Kidney tubule cell (primary cell): ENCODE measurements around the gene INPPL1.

ENCODE experiments used
- DNase-seq: peaks from one replicate; pipeline ENCODE4 v3.0.0-alpha.2; 2018; ENCODE audit warnings: low spot score

The INPPL1 gene

DNA sequence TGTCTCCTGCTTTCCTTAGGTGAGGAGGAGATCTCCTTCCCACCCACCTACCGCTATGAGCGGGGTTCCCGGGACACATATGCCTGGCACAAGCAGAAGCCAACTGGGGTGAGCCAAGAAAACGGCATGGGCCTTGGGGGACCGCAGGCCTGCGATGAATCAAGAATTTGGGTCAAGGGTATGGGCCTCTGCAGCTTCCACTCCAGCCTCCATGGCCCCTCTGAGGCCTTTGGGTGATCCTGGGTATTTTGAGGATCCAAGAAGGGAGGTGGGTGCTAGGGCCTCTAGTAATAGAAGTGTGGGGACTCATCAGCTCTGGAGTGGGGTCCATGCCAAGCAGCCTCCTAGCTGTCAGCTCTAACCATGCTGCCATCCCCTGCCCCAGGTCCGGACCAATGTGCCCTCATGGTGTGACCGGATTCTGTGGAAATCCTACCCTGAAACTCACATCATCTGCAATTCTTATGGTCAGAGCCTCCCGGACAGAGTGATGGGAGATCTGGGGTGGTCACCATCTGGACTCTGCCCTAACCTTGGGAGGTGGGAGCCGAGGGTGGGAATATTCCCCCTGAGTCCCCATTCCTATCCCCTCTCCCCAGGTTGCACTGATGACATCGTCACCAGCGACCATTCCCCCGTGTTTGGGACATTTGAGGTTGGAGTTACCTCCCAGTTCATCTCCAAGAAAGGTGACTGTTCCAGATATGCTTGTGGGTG, 8.6 kb downstream of the INPPL1 start:
- DNase-seq = no peak

DNA sequence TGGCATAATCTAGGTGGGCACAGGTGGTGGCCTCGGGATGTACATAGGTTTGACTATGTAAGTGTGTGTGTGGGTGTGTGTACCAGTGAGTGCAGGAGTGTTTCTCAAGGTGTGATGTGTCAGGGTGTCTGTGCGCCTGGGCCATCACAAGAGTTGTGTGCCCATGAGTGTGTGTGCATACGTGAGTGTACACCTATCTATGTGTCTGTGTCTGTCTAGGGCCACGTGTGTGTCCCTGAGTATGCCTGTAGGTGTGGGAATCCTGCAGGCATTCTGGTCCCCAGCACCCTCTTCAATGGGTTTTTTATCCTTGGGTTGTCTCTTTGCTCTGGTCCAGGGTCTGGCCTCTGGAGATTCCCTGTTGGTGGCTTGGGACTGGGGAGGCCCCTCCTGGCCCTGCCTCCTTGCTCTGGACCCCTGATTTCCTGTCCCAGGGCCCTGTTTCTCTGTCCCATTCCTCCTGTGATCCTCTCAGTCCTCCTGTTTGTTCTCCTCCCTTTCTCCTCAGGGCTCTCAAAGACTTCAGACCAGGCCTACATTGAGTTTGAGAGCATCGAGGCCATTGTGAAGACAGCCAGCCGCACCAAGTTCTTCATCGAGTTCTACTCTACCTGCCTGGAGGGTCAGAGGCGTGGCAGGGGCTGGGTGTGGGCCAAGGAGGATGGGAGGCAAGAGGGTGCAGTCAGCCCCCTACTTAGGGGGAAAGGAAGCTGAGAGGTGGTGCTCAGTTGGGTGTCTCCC, 9.4 kb downstream of the INPPL1 start:
- DNase-seq = no peak

DNA sequence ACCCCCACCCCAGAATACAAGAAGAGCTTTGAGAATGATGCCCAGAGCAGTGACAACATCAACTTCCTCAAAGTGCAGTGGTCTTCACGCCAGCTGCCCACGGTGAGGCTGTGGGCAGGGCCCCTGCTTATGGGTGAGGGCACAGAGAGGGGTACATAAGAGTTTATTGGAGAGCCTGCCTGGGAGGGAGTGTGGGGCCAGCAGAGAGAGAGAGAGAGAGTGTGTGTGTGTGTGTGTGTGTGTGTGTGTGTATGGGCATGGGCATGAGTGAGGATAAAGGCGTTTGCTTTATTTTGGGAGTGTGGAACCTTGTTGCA, 9.9 kb downstream of the INPPL1 start:
- no peak for DNase-seq

DNA sequence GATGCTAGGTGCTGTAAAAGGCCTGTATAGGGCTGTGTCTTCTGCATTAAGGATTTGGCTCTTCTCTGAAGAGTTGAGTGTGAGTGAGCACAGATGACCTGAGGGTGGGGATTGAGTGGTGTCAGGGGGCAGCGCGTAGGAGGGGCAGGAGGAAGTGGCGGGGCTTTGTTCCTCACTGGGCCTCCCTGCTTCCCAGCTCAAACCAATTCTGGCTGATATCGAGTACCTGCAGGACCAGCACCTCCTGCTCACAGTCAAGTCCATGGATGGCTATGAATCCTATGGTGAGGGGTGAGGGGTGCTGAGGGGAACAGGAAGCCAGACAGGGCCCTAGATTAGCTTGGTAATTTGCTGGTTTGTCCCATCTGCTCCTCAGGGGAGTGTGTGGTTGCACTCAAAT, 10.4 kb downstream of the INPPL1 start:
- DNase-seq = no peak

DNA sequence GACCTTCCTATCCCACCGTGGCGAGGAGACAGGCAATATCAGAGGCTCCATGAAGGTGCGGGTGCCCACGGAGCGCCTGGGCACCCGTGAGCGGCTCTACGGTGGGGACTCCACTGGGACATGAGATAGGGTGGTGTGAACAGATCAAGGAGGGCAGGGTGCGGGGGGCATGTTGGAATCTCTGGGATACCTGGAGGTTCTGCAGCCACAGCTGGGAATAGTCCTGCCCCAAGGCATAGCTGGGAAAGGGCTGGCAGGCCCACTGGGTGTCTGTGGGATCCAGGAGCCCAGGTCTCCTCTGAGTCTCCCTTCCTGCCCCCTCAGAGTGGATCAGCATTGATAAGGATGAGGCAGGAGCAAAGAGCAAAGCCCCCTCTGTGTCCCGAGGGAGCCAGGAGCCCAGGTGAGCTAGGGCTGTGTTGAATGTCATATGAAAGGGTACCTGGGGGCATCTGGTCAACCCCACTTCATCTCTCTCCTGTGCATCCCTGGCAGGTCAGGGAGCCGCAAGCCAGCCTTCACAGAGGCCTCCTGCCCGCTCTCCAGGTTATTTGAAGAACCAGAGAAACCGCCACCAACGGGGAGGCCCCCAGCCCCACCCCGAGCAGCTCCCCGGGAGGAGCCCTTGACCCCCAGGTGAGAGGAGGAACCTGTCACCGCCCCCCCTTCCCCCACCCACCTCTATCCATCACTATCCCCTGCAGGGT, 10.9 kb downstream of the INPPL1 start:
- no peak for DNase-seq

DNA sequence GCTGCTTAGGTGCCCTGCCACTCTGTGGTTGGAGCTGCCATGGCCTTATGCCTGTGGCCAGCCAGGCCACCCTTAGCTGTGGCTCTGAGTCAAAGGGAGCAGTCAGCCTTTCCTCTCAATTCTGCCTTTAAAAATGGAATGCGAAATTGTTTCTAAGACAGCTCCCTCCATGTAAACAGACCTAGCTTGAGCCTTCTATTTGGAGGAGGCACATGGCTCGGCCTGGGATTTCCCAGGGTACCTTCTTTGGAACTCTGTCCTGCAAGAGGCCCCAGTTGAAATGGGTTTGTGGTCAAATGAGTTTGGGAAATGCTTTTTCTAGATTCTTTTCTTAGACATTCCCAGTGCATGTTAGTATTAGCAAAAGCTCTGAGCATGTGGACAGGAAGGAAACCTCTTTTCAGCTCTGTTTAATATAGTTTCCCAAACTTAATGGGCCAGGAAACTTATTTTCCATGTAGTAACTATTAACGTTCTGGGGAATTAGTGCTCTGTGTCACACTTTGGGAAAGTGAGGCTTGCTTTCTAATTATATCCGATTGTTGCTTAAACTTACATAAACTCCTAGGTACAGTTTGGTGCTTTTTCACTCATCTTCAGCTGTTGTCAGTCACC, 11.6 kb downstream of the INPPL1 start:
- DNase-seq = no peak

DNA sequence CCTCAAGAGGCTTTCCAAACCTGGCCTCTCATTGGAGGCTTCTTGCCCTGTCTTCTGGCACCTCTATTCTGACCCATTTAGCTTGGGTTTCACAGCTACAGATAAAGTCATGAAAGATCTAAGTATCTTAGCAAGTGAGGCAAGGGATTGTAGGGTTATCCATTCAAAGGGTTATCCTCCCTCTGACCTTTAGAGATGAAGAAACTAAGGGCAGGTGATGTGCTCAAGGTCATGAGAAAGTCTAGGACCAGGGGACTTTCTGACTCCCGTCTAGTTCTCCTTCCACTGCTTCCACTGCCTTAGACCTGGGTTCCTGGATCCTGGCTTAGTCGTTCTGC, 12.2 kb downstream of the INPPL1 start:
- no peak for DNase-seq

DNA sequence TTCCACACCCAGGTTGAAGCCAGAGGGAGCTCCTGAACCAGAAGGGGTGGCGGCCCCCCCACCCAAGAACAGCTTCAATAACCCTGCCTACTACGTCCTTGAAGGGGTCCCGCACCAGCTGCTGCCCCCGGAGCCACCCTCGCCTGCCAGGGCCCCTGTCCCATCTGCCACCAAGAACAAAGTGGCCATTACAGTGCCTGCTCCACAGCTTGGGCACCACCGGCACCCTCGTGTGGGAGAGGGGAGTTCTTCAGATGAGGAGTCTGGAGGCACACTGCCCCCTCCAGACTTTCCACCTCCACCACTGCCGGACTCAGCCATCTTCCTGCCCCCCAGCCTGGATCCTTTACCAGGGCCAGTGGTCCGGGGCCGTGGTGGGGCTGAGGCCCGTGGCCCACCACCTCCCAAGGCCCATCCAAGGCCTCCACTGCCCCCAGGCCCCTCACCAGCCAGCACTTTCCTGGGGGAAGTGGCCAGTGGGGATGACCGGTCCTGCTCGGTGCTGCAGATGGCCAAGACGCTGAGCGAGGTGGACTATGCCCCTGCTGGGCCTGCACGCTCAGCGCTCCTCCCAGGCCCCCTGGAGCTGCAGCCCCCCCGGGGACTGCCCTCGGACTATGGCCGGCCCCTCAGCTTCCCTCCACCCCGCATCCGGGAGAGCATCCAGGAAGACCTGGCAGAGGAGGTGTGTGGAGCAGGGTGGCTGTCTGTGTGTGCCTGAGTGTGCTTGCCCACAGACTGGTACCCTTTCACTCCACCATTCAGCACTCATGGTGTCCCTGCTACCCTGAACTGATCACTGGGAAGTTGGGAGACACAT, 12.8 kb downstream of the INPPL1 start:
- DNase-seq = no peak

DNA sequence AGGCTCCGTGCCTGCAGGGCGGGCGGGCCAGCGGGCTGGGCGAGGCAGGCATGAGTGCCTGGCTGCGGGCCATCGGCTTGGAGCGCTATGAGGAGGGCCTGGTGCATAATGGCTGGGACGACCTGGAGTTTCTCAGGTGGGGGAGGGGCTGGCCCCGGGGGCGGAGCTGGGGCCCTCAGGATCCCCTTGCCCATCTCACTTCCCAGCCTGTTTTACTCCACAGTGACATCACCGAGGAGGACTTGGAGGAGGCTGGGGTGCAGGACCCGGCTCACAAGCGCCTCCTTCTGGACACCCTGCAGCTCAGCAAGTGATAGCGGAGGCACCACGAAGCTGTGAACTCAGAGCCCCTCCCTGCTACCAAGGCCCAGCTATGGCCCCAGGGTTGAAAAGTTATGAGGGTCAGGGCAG, 13.5 kb downstream of the INPPL1 start:
- DNase-seq = peak; percentile 66

DNA sequence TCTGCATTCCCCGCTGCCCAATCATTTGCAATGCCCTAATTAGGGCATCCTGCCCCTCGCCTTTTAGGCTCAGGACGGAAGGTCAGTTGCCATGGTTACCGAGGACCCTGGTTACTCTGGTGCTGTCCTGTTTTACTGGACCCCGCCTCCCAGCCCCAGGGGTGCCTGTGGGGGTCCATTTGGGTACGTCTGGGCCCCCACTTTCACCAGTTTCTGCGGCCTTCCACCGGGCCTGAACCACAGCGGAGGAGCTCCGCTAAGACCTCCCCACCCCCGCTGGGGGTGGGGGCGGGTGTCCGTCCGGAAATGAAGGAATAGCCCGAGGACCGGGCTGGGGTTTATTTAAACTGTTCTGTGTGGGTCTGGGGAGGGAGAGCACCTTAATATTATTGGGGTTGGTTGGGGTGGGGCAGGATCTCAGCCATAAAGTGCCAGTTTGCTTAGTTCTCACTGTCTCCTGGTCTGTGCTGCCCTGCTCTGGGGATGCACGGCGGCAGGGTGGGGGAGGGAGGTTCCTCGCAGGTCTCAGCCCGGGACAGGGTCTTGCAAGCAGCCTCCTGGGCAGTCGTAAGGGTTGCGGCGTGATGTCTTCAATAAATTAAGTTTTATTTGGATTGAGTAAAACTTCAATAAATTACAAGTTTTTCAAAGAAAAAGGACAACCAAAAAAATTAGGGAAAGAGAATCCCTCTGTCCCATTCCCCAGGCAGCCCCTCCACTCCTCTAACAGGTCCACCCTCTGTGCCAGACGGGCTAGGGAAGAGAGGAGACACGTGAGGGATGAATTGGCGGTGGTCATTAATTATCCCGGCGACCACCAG, 14.1 kb downstream of the INPPL1 start:
- no peak for DNase-seq

DNA sequence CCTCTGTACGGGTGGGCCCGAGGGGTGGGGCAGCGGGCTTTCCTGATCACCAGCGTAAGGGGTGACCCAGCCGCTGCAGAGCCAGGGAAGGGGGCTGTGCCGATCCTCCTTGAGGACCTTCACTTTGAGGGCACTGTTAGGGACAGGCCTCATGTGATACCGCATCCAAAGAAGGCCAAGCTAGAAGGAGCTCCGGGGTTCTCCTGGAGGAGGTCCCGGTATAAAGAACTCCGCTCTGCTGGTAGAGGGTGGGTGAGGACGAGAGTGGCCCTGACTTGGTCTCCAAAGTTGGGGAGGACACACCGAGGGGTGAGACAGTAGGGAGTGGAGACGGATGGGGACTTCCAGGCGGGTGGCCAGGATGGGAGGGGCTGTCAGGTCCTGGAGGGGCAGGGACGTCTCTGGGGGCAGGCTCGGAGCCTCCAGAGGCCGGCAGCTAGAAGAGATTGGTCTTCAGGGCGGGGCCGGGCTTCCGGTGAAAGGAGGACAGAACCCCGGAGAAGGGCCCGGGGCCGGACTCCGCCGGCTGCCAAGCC, 14.8 kb downstream of the INPPL1 start:
- DNase-seq = peak; percentile 64

DNA sequence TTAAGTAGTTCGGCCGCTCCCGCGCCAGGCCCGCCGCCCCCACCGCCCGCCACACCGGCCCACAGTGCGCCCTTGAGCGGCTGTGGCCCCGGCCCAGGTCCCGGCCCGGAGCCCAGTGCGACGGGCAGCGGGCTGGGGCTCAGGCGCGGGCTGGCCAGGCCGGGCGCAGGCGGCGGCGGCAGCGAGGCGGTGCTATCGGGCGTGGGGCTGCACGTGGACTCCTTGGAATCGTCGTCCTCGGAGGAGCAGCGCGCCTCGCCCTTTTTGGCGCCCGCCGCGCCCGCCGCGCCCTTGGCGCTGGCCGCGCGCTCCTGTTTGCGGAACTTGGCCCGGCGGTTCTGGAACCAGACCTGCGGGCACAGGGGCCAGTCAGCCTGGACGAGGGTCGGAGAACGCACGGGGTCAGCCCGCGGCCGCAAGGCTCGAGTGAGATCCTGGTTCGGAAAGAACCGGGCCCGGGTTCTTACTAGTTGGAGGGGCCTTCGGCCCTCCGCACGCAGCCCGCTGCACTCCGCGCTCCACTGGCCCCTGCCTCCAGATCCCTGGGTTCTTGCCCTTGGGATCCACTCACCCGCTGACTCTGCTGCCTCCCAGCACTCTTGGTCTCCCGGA, 15.4 kb downstream of the INPPL1 start:
- DNase-seq = no peak

DNA sequence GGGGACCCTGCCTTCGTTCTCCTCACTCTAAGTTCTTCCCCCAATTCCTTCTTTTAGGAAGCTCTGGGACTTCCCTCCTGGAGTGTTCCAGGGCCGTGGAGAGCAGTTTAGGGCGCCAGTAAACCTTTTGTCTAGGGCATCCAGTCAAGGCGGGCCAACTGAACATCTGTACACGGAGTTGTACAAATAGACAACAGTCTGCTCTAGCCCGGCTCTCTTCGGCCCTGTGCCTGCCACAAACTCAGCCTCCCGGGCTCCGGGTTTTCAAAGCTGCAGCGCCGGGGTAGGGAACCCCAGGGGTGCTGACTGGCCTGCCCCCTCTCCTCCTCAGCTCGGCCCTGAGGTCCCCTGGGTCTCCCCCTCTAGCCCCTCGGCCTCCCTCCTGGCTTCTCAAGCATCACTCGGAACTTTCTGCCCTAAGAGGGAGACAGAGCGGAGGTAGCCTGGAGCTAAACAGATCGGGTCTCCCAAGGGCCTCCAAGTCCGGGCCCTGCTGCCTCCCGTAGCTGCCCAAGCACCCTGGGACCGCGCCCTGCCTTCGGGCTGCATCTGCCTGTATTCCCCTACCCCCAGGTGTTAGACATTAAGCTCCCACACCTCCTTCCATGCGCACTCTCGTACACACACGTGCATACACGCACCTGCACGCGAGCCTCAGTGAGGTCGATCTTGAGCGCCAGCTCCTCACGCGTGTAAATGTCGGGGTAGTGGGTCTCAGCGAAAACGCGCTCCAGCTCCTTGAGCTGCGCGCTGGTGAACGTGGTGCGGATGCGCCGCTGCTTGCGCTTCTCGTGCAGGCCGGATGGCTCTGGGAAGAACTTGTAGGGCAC, 16.1 kb downstream of the INPPL1 start:
- peak; percentile 8 for DNase-seq

DNA sequence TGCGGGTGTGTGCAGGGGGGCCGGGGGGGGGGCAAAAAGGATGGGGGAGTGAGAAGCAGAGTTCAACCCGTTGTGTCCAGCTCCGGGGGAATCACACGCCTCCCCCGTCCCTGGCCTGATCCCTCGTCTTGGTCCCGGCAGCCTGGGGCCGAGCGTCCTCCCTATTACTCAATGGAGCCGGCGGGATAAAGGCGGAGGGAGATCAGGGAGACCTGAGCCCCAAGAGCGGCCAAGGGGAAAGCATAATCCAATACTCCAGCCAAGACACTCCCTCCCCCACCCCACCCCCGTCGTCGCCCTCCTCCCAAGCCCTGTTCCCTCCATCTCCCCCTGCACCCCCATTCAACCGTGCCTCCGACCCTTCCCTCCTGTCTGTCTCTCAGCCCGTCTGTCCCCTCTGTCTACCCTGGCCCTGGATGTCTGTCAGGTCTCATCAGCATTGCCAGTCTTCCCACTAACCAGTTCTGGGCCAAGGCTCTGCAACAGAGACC, 16.8 kb downstream of the INPPL1 start:
- DNase-seq = no peak

DNA sequence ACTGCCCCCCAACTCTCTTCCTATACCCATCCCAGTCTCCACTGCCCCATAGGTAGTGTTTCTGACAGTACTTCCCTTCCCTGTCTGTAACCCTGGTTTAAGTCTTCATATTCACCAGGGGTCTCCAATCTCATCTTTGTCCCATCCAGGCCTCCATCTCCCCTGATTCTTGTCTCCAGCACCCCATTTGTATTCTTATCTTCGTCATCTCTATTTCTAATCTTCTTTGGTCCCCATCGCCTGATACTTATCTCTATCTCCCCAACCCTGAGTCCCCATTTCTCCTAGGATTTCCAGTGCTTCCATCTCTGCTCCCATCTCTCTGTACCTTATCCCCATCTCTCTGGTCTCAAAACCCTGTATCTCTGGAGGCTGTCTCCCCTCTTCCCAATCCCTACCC, 17.6 kb downstream of the INPPL1 start:
- no peak for DNase-seq

DNA sequence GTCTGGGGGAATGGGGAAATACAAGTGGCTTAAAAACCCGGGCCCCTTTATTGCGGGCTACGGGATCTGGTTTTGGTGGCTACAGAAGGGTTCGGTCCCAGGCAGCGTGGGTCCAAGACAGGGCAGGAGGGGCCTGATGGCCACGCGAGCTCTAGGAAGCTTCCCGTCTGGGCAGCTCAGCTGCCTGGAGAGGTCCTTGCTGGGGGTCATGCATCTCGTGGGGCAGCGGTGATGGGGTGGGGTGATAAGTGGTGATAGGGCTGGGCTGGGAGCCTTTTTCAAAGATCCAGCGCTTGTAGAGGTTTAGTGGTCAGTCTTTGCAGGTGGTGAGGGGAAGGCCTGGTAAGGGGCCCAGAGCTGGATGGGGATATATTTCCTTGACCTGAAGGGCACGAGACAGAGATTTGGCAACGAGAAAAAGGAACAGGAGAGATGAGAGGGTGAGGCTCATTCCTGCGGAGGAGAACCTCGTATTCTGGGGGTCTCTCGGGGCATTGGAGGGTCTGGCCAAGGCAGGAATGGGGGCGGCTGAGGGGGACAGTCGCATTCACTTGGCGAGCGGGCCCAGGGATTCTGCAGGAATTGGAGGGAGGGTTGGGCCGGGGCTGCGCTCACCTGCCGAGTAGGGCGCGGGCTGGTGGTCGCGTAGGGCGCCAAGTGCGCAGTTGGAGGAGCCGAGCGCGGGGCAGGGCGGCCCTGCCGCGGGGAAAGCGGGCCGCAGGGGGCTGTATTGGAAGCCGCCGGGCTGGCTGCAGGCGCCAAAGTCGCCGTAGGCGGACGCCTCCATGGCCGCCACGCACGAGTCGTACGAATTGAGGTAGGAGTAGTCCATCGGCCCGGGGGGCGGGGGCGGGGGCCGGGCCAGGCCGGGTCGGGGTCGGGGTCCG, 18.8 kb downstream of the INPPL1 start:
- no peak for DNase-seq

DNA sequence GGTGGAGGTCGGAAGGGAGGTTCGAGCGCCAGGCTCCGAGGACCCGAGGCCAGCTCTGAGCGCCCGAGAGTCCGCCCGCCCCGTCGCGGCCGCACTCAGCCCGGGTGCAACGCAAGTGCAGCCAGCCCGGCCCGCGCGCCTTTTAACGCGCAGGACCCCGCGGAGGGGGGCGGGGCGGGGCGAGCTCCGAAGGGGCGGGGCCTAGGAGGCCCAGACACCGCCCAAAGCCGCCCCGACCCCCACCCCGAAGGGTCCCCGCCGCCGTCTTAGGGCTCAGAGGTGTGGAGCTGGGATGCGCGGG, 19.4 kb downstream of the INPPL1 start, which contains the start of gene PHOX2A:
Gene PHOX2A, minus strand, starts transcription at position 117 of the 301 bp plus-strand sequence. CDS start 172 bp downstream, outside the sequence.
- no peak for DNase-seq
